Transverse colon (tissue), 4 donors: Measurements from ENCODE around the gene AKR1C8.

Experiments used
- EP300 ChIP-seq: sonication (generic); formaldehyde crosslinking; IDR thresholded peaks from one replicate; pipeline ENCODE4 v1.6.1; 2017; ENCODE audit warnings: antibody characterized with exemption, low read depth
- POLR2A ChIP-seq: fragments of 450-650 bp; IDR thresholded peaks from one replicate; pipeline ENCODE4 v1.6.1; 2016; ENCODE audit warnings: antibody characterized with exemption, mild to moderate bottlenecking, moderate library complexity
- POLR2AphosphoS5 ChIP-seq, 3 donors: sonication (generic); formaldehyde crosslinking; IDR thresholded peaks; one replicate each; pipeline ENCODE4 v1.6.1; 2016; ENCODE audit warnings: antibody characterized with exemption in 3 of 3
- TF ChIP-seq, protein P1 (sequence below), 5 experiments: fragments of 200-600 bp in 3 of 5; fragments of 450-650 bp in 2 of 5; sonication (generic) in 3 of 5; IDR thresholded peaks; 1 replicate in 2 of 5; 2 replicates in 3 of 5; pipeline ENCODE4 v1.5.1; 2016 to 2017; ENCODE audit warnings: antibody characterized with exemption in 5 of 5, inconsistent platforms in 3 of 5, mild to moderate bottlenecking in 2 of 5, moderate library complexity in 1 of 5

DNA sequence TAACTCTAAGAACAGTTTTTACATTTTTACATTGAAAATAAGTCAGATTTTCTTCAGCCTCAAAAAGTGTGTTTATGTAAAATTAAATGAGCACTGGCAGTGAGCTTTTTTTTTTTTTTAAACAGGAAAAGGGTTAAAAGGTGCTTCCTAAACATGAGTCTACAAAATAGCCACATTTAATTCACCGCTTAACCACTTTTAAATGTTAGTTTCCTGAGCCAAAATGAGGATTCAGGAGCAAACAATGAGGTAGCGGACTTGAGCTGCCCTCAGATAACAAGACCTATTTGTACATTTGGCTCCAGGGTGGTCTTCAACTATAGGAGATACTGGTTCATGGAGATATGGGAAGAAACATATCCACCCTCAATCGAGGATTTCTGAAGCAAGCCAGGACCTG lies 67.9 kb downstream of the AKR1C8 start:
- TF ChIP-seq, protein P1, sequence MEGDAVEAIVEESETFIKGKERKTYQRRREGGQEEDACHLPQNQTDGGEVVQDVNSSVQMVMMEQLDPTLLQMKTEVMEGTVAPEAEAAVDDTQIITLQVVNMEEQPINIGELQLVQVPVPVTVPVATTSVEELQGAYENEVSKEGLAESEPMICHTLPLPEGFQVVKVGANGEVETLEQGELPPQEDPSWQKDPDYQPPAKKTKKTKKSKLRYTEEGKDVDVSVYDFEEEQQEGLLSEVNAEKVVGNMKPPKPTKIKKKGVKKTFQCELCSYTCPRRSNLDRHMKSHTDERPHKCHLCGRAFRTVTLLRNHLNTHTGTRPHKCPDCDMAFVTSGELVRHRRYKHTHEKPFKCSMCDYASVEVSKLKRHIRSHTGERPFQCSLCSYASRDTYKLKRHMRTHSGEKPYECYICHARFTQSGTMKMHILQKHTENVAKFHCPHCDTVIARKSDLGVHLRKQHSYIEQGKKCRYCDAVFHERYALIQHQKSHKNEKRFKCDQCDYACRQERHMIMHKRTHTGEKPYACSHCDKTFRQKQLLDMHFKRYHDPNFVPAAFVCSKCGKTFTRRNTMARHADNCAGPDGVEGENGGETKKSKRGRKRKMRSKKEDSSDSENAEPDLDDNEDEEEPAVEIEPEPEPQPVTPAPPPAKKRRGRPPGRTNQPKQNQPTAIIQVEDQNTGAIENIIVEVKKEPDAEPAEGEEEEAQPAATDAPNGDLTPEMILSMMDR (IDR thresholded peaks at IDR 0.05) = no peak
- TF ChIP-seq POLR2A = no peak
- TF ChIP-seq POLR2AphosphoS5 (IDR thresholded peaks at IDR 0.05) = no peak
- no peak for TF ChIP-seq EP300
